Sigmoid colon (tissue), 7 donors: ENCODE data around the gene USH2A. TPM values are rescaled to one million over a fixed set of nuclear protein-coding genes. Genes with fewer than 3 reads are reported as not detected.

ENCODE experiments used
- DNase-seq: peaks from one replicate; pipeline ENCODE4 v3.0.0-alpha.2; 2019
- H3K27ac ChIP-seq, 4 donors: fragments of 200-600 bp; sonication (generic); one replicate each; pipeline ENCODE4 v1.5.1; 2016 to 2019; ENCODE audit warnings: mild to moderate bottlenecking in 1 of 4
- H3K27me3 ChIP-seq, 3 donors: fragments of 200-600 bp; sonication (generic); one replicate each; pipeline ENCODE4 v1.5.1; 2019; ENCODE audit warnings: mild to moderate bottlenecking in 1 of 3
- H3K36me3 ChIP-seq, 4 donors: fragments of 200-600 bp; sonication (generic); one replicate each; pipeline ENCODE4 v1.5.1; 2016 to 2019
- H3K4me1 ChIP-seq, 4 donors: fragments of 200-600 bp; sonication (generic); one replicate each; pipeline ENCODE4 v1.5.1; 2017 to 2019
- H3K4me3 ChIP-seq, 4 donors: fragments of 200-600 bp; sonication (generic); one replicate each; pipeline ENCODE4 v1.5.1; 2017 to 2019; ENCODE audit warnings: mild to moderate bottlenecking in 2 of 4, moderate library complexity in 1 of 4
- H3K9me3 ChIP-seq, 4 donors: fragments of 200-600 bp in 3 of 4; sonication (generic) in 3 of 4; one replicate each; pipeline versions ENCODE4 v1.5.1 to v1.6.1; 2013 to 2019
- EP300 ChIP-seq, 4 donors: sonication (generic); formaldehyde crosslinking; IDR thresholded peaks; one replicate each; pipeline ENCODE4 v1.6.1; 2017; ENCODE audit warnings: antibody characterized with exemption in 4 of 4
- POLR2A ChIP-seq, 2 donors: fragments of 450-650 bp; IDR thresholded peaks; one replicate each; pipeline ENCODE4 v1.6.1; 2016; ENCODE audit warnings: antibody characterized with exemption in 2 of 2, mild to moderate bottlenecking in 2 of 2, moderate library complexity in 2 of 2
- POLR2AphosphoS5 ChIP-seq, 4 donors: sonication (generic); formaldehyde crosslinking; IDR thresholded peaks; one replicate each; pipeline ENCODE4 v1.6.1; 2017; ENCODE audit warnings: antibody characterized with exemption in 4 of 4
- WGBS, 2 donors: extraction: QIAGEN DNeasy Blood & Tissue Kit; methylation state at CpG; one replicate each; pipeline ENCODE4 v1.1.7; 2013; 5-methylcytosine and 5-hydroxymethylcytosine counted together
- intact Hi-C: fragments of 100-400 bp; cut with DNase I; formaldehyde crosslinking; loops from one replicate; pipeline ENCODE4 v1.15.1; 2023
- polyA plus RNA-seq, 3 donors: library from polyadenylated mRNA; stranded (reverse); fragments of 200-250 nt; gene quantifications; one replicate each; pipeline ENCODE4 v1.2.3, GENCODE V29; 2013
- total RNA-seq, 4 donors: library from RNA; depleted of rRNA; stranded (reverse); fragments of >200 nt; gene quantifications; one replicate each; pipeline ENCODE4 v1.1.0, GENCODE V29; 2016
- TF ChIP-seq, protein P1 (sequence below), 4 experiments: fragments of 450-650 bp in 3 of 4; fragments of 200-600 bp in 1 of 4; IDR thresholded peaks; one replicate each; pipeline ENCODE4 v1.5.1; 2016 to 2019; ENCODE audit warnings: antibody characterized with exemption in 4 of 4, mild to moderate bottlenecking in 3 of 4, moderate library complexity in 2 of 4
- donor health status: healthy with polysubstance abuse.
- donor health status: Bipolar disorder and iron deficiency.
- donor health status: healthy.

Gene USH2A
- total and polyA plus RNA-seq, 7 donors: under 0.01 TPM; not detected in 6

DNA sequence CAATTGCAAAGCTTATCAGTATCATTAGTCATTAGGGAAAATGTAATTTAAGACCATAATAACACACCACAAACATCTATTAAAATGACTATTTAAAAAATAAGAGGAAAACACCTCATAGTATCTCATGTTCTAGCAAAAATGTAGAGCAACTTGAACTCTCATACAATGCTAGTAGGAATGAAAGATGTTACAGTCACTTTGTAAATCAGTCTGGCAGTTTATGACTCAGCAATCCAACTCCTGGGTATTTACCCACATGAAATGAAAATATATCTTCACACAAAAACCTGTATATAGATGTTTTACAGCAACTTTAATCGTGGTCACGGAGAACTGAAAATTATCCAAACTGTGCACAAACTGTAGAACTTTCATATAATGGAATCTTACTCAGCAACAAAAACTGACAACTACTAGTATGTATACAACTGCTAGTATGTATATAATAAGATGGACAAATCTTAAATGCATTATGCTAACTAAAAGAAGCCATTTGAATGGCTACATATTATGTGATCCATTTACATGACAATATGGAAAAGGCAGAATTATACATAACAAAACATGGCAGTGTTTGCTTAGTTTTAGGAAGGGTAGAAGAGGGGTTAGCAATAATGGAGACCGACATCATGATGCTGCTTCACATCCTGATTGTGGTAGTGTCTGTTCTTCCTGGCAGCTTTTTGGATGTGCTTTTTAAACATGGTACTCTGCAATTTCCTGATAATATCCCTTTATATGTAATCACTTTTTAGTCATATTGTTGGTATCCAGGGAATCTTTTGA is 589.1 kb downstream of the USH2A start:
- no peaks in the 10 kb centered on the region for H3K4me1 ChIP-seq
- intact Hi-C loops: no loop called here
- 82 to 87% methylated on average over 3 of the region's 3 CpGs for WGBS, 2 donors

DNA sequence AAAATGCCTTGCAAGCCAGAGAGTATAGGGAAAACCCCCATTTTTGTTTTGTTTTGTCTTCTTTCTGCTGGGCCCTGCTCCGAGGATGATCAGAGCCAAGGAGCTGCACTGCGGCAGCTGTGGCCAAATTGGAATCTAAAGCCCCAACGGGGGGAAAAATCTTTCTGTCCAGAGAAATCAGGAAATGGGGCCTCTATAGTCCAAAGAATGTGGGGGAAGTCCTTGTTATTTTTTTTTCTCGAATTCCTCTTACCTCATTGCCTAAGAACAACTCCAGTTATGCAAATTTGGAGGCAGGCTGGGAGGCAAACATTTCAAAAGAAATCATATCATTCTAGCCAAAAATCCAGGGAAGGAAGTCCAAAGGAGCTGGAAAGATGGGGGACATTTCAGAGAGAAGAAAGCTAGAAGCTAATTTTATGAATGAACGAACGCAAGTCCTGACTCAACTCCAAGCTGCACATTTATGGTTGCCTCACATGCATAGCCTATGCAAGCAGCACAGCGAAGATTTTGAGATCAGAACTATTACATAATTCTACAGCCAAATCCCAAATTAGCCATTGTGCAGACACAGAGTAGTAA is 592.9 kb downstream of the USH2A start:
- Histone ChIP-seq H3K36me3 (no peaks in the 10 kb centered on the region), H3K27ac (no peak overlapping the region), H3K27me3 (no peaks in the 10 kb centered on the region), H3K4me3 (no peak overlapping the region), H3K4me1 (no peaks in the 10 kb centered on the region), H3K9me3 (no peaks in the 10 kb centered on the region)
- TF ChIP-seq POLR2A (IDR thresholded peaks at IDR 0.05): no peak
- TF ChIP-seq, protein P1, sequence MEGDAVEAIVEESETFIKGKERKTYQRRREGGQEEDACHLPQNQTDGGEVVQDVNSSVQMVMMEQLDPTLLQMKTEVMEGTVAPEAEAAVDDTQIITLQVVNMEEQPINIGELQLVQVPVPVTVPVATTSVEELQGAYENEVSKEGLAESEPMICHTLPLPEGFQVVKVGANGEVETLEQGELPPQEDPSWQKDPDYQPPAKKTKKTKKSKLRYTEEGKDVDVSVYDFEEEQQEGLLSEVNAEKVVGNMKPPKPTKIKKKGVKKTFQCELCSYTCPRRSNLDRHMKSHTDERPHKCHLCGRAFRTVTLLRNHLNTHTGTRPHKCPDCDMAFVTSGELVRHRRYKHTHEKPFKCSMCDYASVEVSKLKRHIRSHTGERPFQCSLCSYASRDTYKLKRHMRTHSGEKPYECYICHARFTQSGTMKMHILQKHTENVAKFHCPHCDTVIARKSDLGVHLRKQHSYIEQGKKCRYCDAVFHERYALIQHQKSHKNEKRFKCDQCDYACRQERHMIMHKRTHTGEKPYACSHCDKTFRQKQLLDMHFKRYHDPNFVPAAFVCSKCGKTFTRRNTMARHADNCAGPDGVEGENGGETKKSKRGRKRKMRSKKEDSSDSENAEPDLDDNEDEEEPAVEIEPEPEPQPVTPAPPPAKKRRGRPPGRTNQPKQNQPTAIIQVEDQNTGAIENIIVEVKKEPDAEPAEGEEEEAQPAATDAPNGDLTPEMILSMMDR (IDR thresholded peaks at IDR 0.05): no peak
- TF ChIP-seq POLR2AphosphoS5 (IDR thresholded peaks at IDR 0.05): no peak
- TF ChIP-seq EP300 (IDR thresholded peaks at IDR 0.05): no peak
- no peak for DNase-seq
- 74 to 85% methylated on average over 7 of the region's 7 CpGs for WGBS, 2 donors
- intact Hi-C loops: no loop called here

More for the DNA sequence above, 589.1 kb downstream of the USH2A start:
- TF ChIP-seq POLR2A (IDR thresholded peaks at IDR 0.05) (no peak), EP300 (IDR thresholded peaks at IDR 0.05) (no peak)
- TF ChIP-seq, protein P1 (IDR thresholded peaks at IDR 0.05): no peak
- no peak for DNase-seq
- no peaks in the 10 kb centered on the region for H3K36me3 ChIP-seq
- H3K9me3 ChIP-seq: no peaks in the 10 kb centered on the region
- no peaks in the 10 kb centered on the region for H3K27me3 ChIP-seq
- no peak overlapping the region for H3K27ac ChIP-seq
- no peak overlapping the region for H3K4me3 ChIP-seq

DNA sequence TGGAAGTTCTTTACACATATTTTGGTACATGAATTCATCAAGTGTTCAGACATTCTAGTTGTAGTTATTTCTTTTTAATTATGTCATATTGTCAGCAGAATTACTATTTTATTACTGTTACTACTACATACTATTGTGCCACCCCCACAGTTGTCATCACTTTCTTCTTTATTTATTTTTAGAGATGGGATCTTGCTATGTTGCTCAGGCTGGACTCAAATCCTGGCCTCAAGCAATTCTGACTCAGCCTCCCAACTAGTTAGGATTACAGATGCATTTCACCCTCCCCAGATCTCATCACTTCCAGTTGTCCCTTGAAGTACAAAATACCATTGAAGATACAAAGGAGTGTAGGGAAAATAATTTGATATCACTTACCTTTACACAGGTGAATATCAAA is 598.2 kb downstream of the USH2A start:
- H3K36me3 ChIP-seq: no peaks in the 10 kb centered on the region
- no peaks in the 10 kb centered on the region for H3K4me1 ChIP-seq
- H3K4me3 ChIP-seq: no peak overlapping the region
- no peak for TF ChIP-seq EP300 (IDR thresholded peaks at IDR 0.05)
- no peaks in the 10 kb centered on the region for H3K27me3 ChIP-seq
- no peaks in the 10 kb centered on the region for H3K9me3 ChIP-seq
- no peak for DNase-seq
- intact Hi-C loops: no loop called here
- H3K27ac ChIP-seq: no peak overlapping the region

DNA sequence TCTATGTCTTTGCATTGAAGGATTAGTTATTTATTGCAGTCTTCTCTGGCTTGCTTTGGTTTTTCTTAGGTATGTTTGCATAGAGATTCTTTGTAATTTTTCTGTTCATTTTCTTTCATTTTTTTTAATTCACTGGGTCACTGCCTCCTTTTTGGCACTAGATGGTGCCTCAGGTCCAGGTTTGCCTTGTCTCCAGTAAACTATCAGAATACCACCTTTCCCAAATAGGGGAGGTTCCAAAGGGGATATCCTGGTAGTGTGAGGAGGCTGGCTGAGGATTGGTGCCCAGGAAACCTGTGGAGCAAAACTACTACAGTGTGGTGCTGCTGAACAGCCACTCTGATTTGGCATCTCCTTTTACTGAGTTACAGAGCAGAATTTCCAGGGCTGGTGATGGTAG is 599.0 kb downstream of the USH2A start:
- intact Hi-C loops: no loop called here
- Histone ChIP-seq H3K4me3 (no peak overlapping the region), H3K27me3 (no peaks in the 10 kb centered on the region), H3K36me3 (no peaks in the 10 kb centered on the region), H3K9me3 (no peaks in the 10 kb centered on the region), H3K4me1 (no peaks in the 10 kb centered on the region), H3K27ac (no peak overlapping the region)
- TF ChIP-seq, protein P1 (IDR thresholded peaks at IDR 0.05): no peak
- no peak for TF ChIP-seq POLR2A (IDR thresholded peaks at IDR 0.05)
- TF ChIP-seq POLR2AphosphoS5 (IDR thresholded peaks at IDR 0.05): no peak
- no peak for TF ChIP-seq EP300 (IDR thresholded peaks at IDR 0.05)
- DNase-seq: no peak

DNA sequence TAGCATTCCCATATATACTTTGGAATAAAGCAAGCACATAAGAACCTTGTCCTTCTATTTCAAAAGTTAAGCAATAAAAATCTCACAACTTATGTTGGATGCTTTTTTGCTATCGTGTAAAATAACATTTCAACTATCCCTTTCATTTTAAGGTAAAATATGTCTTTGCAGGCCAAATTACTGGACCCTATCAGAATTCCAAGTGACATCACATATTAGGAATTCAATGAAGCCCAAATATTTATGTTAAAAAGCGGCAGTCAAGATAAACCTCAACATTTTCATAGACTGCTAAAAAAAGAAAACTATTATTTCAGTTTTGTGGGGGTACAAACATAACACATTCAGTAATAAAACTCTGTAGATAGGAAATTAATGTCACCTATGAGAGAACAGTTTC is 604.1 kb downstream of the USH2A start:
- no peak for DNase-seq
- Histone ChIP-seq H3K4me1 (no peaks in the 10 kb centered on the region), H3K9me3 (no peaks in the 10 kb centered on the region), H3K36me3 (no peaks in the 10 kb centered on the region), H3K4me3 (no peak overlapping the region), H3K27ac (no peak overlapping the region), H3K27me3 (no peaks in the 10 kb centered on the region)
- TF ChIP-seq POLR2AphosphoS5 (IDR thresholded peaks at IDR 0.05) (no peak), POLR2A (IDR thresholded peaks at IDR 0.05) (no peak), EP300 (IDR thresholded peaks at IDR 0.05) (no peak)
- TF ChIP-seq, protein P1 (IDR thresholded peaks at IDR 0.05): no peak
- 66 to 77% methylated on average over 2 of the region's 2 CpGs for WGBS, 2 donors
- intact Hi-C loops: no loop called here
